Stimulated activated CD8-positive, alpha-beta memory T cell treated with anti-CD3 and anti-CD28 coated beads, Interleukin-7, amount 100 ng/mL, for 1 hour (primary cell): ENCODE measurements around the gene ZNF763.
"Not testable (repeated sequence)": the region's sequence is repeated elsewhere in the genome, so short reads cannot be mapped to it uniquely, and the experiment has no call there.

Experiments used
- DNase-seq, 2 donors: peaks; one replicate each; pipeline ENCODE4 v3.0.0-alpha.2; 2020; ENCODE audit warnings: low read depth in 2 of 2

ZNF763 gene

DNA sequence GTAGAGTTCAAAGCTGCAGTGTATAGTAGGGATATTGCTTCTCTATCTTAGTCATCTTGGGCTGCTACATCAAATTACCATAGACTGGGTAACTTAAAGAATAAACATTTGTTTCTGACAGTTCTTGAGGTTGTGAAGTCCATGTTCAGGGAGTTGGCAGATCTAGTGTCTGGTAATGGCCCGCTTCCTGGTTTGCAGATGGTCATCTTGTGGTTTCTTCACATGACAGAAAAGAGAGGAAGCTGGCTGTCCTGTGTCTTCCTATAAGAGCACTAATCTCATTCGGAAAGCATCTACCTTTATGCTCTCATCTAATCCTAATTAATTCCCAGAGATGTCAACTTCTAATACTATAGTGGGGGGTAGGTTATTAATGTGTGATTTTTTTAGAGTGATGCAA, 6.2 kb downstream of the ZNF763 start:
- DNase-seq = no peak

DNA sequence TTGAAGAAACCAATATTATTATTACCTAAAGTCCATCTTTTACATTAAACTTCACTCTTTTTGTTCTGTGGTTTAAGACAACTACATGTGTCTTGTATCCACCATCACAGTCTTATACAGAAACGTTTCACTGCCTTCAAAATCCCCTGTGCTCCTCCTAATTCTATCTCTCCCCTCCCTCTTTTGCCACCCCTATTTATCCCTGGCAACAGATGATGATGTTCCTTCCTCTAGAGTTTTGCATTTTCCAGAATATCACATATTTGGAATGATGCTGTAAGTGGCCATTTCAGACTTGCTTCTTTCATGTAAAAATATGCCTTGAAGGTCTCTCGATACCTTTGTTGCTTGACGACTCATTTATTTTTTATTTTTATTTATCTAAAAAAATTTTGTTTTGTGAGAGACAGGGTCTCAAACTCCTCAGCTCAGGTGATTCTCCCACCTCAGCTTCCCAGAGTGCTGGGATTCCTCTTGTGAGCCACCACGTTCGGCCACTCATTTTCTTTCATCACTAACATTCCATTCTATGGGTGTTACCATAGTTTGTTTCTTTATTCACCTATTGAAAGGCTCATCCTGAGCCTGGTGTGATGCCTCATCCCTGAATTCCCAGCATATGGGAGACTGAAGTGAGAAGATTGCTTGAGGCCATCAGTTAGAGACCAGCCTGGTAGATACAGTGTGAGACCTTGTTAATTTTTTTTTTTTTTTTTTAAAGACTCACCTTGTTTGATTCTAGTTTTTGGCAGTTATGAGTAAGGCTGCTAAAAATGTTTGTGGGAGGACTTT, 8.4 kb downstream of the ZNF763 start:
- no peak for DNase-seq

DNA sequence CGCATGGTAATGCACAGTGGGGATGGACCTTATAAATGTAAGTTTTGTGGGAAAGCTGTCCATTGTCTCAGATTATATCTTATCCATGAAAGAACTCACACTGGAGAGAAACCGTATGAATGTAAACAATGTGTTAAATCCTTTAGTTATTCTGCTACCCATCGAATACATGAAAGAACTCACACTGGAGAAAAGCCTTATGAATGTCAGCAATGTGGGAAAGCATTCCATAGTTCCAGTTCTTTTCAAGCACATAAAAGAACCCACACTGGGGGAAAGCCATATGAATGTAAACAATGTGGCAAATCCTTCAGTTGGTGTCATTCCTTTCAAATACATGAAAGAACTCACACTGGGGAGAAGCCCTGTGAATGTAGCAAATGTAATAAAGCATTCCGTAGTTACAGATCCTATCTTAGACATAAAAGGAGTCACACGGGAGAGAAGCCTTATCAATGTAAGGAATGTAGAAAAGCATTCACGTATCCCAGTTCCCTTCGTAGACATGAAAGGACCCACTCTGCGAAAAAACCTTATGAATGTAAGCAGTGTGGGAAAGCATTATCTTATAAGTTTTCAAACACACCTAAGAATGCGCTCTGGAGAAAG, 13.8 kb downstream of the ZNF763 start:
- DNase-seq = no peak

DNA sequence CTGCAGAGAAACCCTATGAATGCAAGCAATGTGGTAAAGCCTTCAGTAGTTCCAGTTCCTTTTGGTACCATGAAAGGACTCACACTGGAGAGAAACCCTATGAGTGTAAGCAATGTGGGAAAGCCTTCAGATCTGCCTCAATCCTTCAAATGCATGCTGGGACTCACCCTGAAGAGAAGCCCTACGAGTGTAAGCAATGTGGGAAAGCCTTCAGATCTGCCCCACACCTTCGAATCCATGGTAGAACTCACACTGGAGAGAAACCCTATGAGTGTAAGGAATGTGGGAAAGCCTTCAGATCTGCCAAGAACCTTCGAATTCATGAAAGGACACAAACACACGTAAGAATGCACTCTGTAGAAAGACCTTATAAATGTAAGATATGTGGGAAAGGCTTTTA, 14.7 kb downstream of the ZNF763 start:
- DNase-seq = no peak

DNA sequence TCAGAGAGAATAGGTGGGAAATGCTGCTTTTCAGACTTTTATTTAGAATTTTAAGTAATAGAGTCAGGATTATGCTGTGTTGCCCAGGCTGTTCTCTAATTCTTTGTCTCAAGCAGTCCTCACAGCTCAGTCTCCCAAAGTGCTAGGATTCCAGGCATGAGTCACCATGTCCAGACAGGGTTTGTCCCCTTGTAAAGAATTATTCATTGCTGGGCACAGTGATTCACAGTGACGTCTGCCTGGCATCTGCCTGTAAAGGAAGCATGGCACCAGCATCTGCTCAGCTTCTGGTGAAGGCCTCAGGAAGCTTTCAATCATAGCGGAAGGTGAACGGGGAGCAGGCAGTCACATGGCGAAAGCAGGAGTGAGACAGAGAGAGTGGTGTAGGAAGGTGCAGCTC, 17.7 kb downstream of the ZNF763 start:
- DNase-seq = no peak

DNA sequence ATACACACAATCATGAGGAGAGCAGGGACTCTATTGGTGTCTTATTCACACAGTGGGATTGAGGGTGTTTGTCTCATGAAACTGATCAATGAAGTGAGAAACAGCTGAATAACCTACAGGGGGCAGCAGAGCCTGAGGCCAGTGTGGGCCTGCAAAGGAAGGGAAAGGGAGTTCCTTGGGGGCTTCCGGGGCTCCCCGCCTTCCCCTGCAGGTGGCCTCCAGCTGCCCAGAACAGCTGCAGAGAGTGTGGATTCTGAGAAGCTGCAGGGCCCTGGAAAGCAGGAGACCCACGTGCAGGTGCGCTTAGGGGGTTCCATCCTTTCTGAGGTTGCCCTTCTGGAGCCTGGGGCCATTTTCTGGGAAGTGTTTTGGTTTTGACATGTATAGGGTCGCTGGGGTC, 20.1 kb downstream of the ZNF763 start:
- DNase-seq = no peak

DNA sequence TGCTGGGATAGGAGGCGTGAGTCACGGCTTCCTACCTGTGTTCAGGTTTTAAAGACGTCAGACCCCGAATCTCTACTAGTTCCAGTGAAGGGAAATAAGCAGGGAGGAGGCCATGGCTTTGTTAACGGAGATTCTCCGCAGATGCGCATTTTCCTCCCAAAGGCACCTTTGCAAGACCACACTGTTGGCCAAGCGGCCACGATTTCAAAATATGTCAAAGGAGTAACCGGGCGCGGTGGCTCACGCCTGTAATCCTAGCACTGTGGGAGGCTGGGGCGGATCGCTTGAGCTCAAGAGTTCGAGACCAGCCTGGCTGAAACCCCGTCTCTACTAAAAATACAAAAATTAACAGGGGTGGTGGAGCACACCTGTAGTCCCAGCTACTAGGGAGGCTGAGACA, 21.9 kb downstream of the ZNF763 start:
- DNase-seq = no peak

DNA sequence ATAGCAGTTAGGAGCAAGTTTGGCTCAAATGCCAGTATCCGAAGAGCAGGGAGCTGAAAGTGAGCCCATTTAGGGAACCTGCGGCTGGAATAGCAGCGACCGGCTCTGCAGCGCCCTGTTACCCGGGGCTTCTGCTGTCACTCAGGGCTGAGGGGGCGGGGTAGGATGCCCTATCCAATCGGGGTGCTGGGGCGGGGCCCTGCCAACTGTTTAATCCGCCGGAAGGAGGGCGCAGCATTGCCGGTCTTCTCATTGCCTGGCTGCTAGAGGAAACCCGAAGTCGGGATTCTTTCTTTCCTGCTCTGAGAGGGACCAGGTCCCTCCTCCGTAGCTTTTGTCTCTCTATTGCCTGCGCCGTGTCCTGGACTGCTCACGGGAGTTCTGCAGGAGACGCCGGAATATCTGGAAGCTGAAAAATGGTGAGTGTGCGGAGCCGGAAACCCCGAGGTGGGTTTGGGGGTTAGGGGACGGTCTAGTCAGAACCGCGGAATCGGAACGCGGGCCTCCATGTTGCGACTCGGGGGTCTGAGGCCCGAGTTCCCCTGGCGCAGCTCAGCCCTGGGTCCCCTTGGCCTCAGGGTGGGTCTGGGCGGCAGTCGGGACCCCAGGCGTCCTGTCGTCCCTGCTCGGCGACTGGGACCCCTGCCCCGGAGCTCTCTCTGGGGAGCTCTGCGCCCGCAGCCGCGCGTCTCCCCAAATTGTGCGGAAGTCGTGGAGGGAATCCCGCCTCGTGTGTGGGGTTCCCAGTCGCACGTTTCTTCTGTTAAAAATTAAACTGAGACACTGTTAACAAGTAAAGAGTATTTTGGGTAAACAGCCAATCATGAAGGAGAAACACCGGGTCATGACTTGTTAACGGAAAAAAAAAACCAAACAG, 22.8 kb downstream of the ZNF763 start:
- DNase-seq = peak; percentile 76 to 88

DNA sequence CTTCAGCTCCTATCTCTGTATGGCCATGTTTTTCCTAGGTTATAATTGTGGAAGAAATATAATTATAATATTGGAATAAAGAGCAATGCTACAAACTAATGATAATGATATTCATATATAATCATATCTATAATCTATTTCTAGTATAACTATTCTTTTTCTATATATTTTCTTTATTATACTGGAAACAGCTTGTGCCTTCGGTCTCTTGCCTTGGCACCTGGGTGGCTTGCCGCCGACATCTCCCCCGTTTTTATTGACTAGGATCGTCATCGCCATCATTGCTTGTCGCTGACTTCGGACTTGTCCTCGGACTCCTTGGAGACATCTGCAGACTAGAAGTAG, 24.2 kb downstream of the ZNF763 start:
- DNase-seq = no peak

DNA sequence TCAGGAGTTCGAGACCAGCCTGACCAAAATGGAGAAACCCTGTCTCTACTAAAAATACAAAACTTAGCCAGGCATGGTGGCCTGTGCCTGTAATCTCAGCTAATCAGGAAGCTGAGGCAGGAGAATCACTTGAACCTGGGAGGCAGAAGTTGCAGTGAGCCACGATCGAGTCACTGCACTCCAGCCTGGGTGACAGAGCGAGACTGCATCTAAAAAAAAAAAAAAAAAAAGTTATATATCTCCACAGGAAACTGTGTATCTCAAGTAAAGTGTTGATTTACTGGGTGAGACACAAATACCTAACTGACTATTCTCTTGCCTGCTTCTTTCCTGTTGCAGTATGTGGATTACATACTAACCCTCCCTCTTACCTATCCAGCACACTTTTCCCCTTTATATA, 27.1 kb downstream of the ZNF763 start:
- not testable (repeated sequence) for DNase-seq

DNA sequence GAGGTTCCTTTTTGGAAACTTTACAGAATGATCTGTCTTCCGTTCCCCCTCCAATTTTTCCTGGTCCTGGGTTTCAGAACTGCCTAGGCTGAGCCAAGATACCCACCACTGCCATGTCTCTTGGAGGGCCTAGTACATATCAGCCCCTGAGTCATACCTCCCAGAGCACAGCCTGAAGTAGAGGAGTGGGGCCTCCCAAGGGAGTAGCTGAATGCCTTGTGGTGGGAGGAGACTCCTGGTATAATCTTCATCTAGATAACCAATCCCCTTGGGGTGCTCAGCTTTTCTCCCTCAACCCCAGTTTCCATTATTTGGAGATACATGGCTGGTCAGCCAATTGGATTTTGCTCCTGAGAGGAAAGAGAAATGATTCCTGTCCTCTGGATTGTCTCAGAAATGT, 30.3 kb downstream of the ZNF763 start:
- no peak for DNase-seq

DNA sequence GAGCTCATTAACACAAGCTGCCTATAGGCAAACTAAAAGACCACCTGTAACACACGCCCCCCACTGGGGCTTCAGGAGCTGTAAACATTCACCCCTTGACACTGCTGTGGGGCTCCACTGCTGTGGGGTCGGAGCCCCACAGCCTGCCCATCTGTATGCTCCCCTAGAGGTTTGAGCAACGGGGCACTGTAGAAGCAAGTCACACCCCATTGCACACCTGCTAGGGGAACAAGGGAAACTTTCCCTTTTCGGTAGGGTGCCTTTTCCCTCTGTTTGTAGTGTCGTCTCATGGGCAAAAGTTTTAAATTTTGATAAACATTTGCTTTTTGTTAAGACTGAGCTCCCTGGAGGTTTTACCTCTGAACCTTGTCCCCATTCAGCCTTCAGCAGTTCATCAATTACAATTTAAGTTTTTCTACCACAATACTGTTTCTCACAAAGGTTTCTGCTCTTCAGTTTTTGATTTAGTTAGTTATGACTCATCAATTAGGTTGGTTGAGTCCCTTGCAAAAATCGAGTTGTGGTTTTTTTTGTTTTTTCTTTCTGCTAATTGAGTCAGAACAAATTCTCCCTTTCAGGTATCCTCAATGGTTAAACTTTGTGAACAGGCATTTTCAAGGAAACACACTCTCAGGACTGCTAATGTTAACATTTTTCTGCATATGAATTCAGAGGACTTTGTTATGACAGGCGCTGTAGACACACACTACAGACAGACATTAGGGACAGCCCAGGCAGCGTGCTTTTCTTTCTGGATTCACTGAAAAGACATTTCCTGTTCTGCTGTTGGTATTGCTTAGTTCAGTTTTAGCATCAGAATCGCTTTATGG, 35.5 kb downstream of the ZNF763 start:
- DNase-seq = no peak

DNA sequence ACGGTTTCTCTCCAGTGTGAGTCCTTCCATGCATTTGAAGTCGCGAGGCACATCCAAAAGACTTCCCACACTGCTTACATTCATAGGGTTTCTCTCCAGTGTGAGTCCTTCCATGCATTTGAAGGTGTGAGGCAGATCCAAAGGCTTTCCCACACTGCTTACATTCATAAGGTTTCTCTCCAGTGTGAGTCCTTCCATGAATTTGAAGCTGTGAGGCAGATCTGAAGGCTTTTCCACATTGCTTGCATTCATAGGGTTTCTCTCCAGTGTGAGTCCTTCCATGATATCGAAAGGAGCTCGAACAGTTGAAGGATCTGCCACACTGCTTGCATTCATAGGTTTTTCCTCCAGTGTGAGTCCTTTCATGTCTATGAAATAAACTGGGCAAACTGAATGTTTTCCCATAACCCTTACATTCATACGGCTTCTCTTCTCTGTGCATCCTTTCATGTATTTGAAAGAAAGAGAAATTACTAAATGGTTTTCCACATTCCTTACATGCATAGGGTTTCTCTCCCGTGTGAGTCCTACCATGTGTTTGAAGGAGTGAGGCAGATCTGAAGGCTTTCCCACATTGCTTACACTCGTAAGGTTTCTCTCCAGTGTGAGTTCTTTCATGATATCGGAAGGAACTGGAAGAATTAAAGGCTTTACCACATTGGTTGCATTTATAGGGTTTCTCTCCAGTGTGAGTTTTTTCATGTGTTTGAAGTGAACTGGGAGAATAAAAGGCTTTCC, 50.3 kb downstream of the ZNF763 start:
- DNase-seq = no peak

DNA sequence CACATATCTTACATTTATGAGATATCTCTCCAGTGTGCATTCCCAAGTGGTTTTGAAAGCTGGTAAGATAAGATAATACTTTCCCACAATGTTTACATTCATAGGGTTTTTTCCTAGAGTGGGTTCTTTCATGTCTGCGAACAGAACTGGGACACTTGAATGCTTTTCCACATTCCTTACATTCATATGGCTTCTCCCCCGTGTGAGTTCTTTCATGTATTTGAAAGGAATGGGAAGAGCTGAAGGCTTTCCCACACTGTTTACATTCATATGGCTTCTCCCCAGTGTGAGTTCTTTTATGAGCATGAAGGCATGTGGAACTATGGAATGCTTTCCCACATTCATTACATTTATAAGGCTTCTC, 50.9 kb downstream of the ZNF763 start:
- DNase-seq = no peak
